ENCODE results near the gene BCAS1. TPM values are rescaled to one million over a fixed set of nuclear protein-coding genes. Genes with fewer than 3 reads are reported as not detected.

Gene BCAS1
- polyA plus RNA-seq, 1 of the 3 experiments (the other 2 are of a cell fraction) = not detected

GRCh38 chr20:54000914-54001313 lies 69.5 kb downstream of the BCAS1 start:
- Histone ChIP-seq H3K4me2 (no peak overlapping the region), H3K36me3 (replicated peaks in 1 of 2; ENCODE audit: control insufficient read depth in 1 of 2, insufficient read depth in 2 of 2, low read length in 1 of 2) (no peaks in the 10 kb centered on the region), H2AFZ (ENCODE audit: low read depth) (no peak overlapping the region), H3K9ac (no peak overlapping the region), H4K20me1 (ENCODE audit: insufficient read depth) (no peaks in the 10 kb centered on the region), H3K4me3 (ENCODE audit: low read depth in 2 of 2, low read length in 1 of 2) (no peak overlapping the region), H3K27me3 (ENCODE audit: insufficient read depth) (no peaks in the 10 kb centered on the region), H3K9me3 (no peaks in the 10 kb centered on the region), H3K27ac (ENCODE audit: low read depth in 2 of 2, low read length in 1 of 2) (no peak overlapping the region), H3K79me2 (ENCODE audit: insufficient read depth) (no peaks in the 10 kb centered on the region), H3K4me1 (ENCODE audit: control insufficient read depth in 1 of 2, insufficient read depth in 2 of 2, low read depth in 1 of 2, low read length in 1 of 2) (no peaks in the 10 kb centered on the region), H3F3A (replicated peaks; ENCODE audit: insufficient read depth) (no peaks in the 10 kb centered on the region), H3K9me2 (no peaks in the 10 kb centered on the region)
- DNase-seq = no peak
- POLR2A ChIA-PET = no interaction called here
- TF ChIP-seq GABPA (IDR thresholded peaks at IDR 0.05; ENCODE audit: low read depth) = no peak
- 7% methylated on average over 2 of the region's 2 CpGs for WGBS (ENCODE audit: low lambda C conversion rate)
- CTCF ChIA-PET = no interaction called here

GRCh38 chr20:54000262-54000661 lies 70.1 kb downstream of the BCAS1 start:
- H2AFZ ChIP-seq (ENCODE audit: low read depth) = no peak overlapping the region
- no peaks in the 10 kb centered on the region for H3K9me2 ChIP-seq
- TF ChIP-seq GATA2 (CRISPR knock-in tag; IDR thresholded peaks at IDR 0.05) (no peak), ZBTB33 (IDR thresholded peaks at IDR 0.05; ENCODE audit: borderline replicate concordance, low read depth) (no peak), NRF1 (IDR thresholded peaks at IDR 0.05; ENCODE audit: low read depth, low read length) (no peak)
- H3F3A ChIP-seq (replicated peaks; ENCODE audit: insufficient read depth) = no peaks in the 10 kb centered on the region
- H3K4me1 ChIP-seq (ENCODE audit: control insufficient read depth in 1 of 2, insufficient read depth in 2 of 2, low read depth in 1 of 2, low read length in 1 of 2) = no peaks in the 10 kb centered on the region
- H3K9me3 ChIP-seq = no peaks in the 10 kb centered on the region
- H3K9ac ChIP-seq = no peak overlapping the region
- no peak overlapping the region for H3K4me3 ChIP-seq (ENCODE audit: low read depth in 2 of 2, low read length in 1 of 2)
- no peak for DNase-seq
- H3K27ac ChIP-seq (ENCODE audit: low read depth in 2 of 2, low read length in 1 of 2) = no peak overlapping the region
- H3K36me3 ChIP-seq (replicated peaks in 1 of 2; ENCODE audit: control insufficient read depth in 1 of 2, insufficient read depth in 2 of 2, low read length in 1 of 2) = no peaks in the 10 kb centered on the region
- H3K79me2 ChIP-seq (ENCODE audit: insufficient read depth) = no peaks in the 10 kb centered on the region
- POLR2A ChIA-PET = no interaction called here
- H4K20me1 ChIP-seq (ENCODE audit: insufficient read depth) = no peaks in the 10 kb centered on the region
- H3K4me2 ChIP-seq = no peak overlapping the region
- CTCF ChIA-PET = no interaction called here
- H3K27me3 ChIP-seq (ENCODE audit: insufficient read depth) = no peaks in the 10 kb centered on the region

GRCh38 chr20:53999077-53999476 lies 71.3 kb downstream of the BCAS1 start:
- no peak overlapping the region for H3K4me2 ChIP-seq
- no peaks in the 10 kb centered on the region for H3K27me3 ChIP-seq (ENCODE audit: insufficient read depth)
- no peak overlapping the region for H3K4me3 ChIP-seq (ENCODE audit: low read depth in 2 of 2, low read length in 1 of 2)
- no peaks in the 10 kb centered on the region for H3K79me2 ChIP-seq (ENCODE audit: insufficient read depth)
- no peak for DNase-seq
- no peaks in the 10 kb centered on the region for H3K9me3 ChIP-seq
- H4K20me1 ChIP-seq (ENCODE audit: insufficient read depth) = no peaks in the 10 kb centered on the region
- H3K4me1 ChIP-seq (ENCODE audit: control insufficient read depth in 1 of 2, insufficient read depth in 2 of 2, low read depth in 1 of 2, low read length in 1 of 2) = no peaks in the 10 kb centered on the region
- no peaks in the 10 kb centered on the region for H3K9me2 ChIP-seq
- CTCF ChIA-PET = no interaction called here
- TF ChIP-seq GATA2 (CRISPR knock-in tag; IDR thresholded peaks at IDR 0.05) = no peak
- TF ChIP-seq EP300 (IDR thresholded peaks at IDR 0.05; ENCODE audit: borderline replicate concordance in 1 of 2, low read depth in 1 of 2, low read length in 1 of 2) = no peak
- WGBS (ENCODE audit: low lambda C conversion rate) = 74% methylated on average over 3 of the region's 3 CpGs
- no peak overlapping the region for H3K9ac ChIP-seq
- H3K36me3 ChIP-seq (replicated peaks in 1 of 2; ENCODE audit: control insufficient read depth in 1 of 2, insufficient read depth in 2 of 2, low read length in 1 of 2) = no peaks in the 10 kb centered on the region
- POLR2A ChIA-PET = no interaction called here
- H2AFZ ChIP-seq (ENCODE audit: low read depth) = no peak overlapping the region
- H3K27ac ChIP-seq (ENCODE audit: low read depth in 2 of 2, low read length in 1 of 2) = no peak overlapping the region
- no peaks in the 10 kb centered on the region for H3F3A ChIP-seq (replicated peaks; ENCODE audit: insufficient read depth)

Measured in SK-N-SH (cell line).